ENCODE data around the gene ATF6B. TPM values are rescaled to one million over a fixed set of nuclear protein-coding genes. Genes with fewer than 3 reads are reported as not detected.
A peak's percentile ranks its signal among the peaks of the same experiment; 100 is the strongest.

ATF6B gene
- polyA plus RNA-seq, 1 donor: 84.4 TPM

- WGBS (ENCODE audit: insufficient coverage, low lambda C conversion rate): no CpG with 5 or more reads among the region's 6 CpGs
- H3K27ac ChIP-seq (ENCODE audit: low read length): no peak overlapping the region
- H3K36me3 ChIP-seq (ENCODE audit: control insufficient read depth, insufficient read depth, low read length): peaks cover 50% of the 10 kb centered on the region
- peaks cover 3% of the 10 kb centered on the region for H3K9me3 ChIP-seq (ENCODE audit: control insufficient read depth, low read depth, low read length)
- H3K4me1 ChIP-seq (ENCODE audit: control insufficient read depth, insufficient read depth, low read length): peaks cover 21% of the 10 kb centered on the region
- no peak overlapping the region for H3K4me3 ChIP-seq (ENCODE audit: low read length)
- DNase-seq: no peak
- H3K27me3 ChIP-seq (ENCODE audit: control insufficient read depth, insufficient read depth, low read length): no peaks in the 10 kb centered on the region
Observed at GRCh38 chr6:32171234-32171633, 43.2 kb upstream of the ATF6B start.

- no CpG with 5 or more reads among the region's 11 CpGs for WGBS (ENCODE audit: insufficient coverage, low lambda C conversion rate)
- H3K27ac ChIP-seq (ENCODE audit: low read length): no peak overlapping the region
- peaks cover 18% of the 10 kb centered on the region for H3K4me1 ChIP-seq (ENCODE audit: control insufficient read depth, insufficient read depth, low read length)
- no peaks in the 10 kb centered on the region for H3K27me3 ChIP-seq (ENCODE audit: control insufficient read depth, insufficient read depth, low read length)
- no peak overlapping the region for H3K4me3 ChIP-seq (ENCODE audit: low read length)
- no peak for DNase-seq
- H3K36me3 ChIP-seq (ENCODE audit: control insufficient read depth, insufficient read depth, low read length): peaks cover 58% of the 10 kb centered on the region
- no peaks in the 10 kb centered on the region for H3K9me3 ChIP-seq (ENCODE audit: control insufficient read depth, low read depth, low read length)
Observed at GRCh38 chr6:32170294-32170693, 42.2 kb upstream of the ATF6B start.

- Histone ChIP-seq H3K4me3 (ENCODE audit: low read length) (no peak overlapping the region), H3K9me3 (ENCODE audit: control insufficient read depth, low read depth, low read length) (no peaks in the 10 kb centered on the region), H3K27ac (ENCODE audit: low read length) (no peak overlapping the region), H3K27me3 (ENCODE audit: control insufficient read depth, insufficient read depth, low read length) (no peaks in the 10 kb centered on the region), H3K4me1 (ENCODE audit: control insufficient read depth, insufficient read depth, low read length) (peaks cover 15% of the 10 kb centered on the region), H3K36me3 (ENCODE audit: control insufficient read depth, insufficient read depth, low read length) (peaks cover 65% of the 10 kb centered on the region)
- WGBS (ENCODE audit: insufficient coverage, low lambda C conversion rate): 40% methylated on average over 1 of the region's 11 CpGs
- no peak for DNase-seq
Observed at GRCh38 chr6:32168807-32169591, 41.0 kb upstream of the ATF6B start.

GRCh38 chr6:32168350-32168749 lies 40.3 kb upstream of the ATF6B start:
- H3K4me3 ChIP-seq (ENCODE audit: low read length): no peak overlapping the region
- no peaks in the 10 kb centered on the region for H3K9me3 ChIP-seq (ENCODE audit: control insufficient read depth, low read depth, low read length)
- peaks cover 71% of the 10 kb centered on the region for H3K36me3 ChIP-seq (ENCODE audit: control insufficient read depth, insufficient read depth, low read length)
- no peaks in the 10 kb centered on the region for H3K27me3 ChIP-seq (ENCODE audit: control insufficient read depth, insufficient read depth, low read length)
- no CpG with 5 or more reads among the region's 2 CpGs for WGBS (ENCODE audit: insufficient coverage, low lambda C conversion rate)
- no peak overlapping the region for H3K27ac ChIP-seq (ENCODE audit: low read length)
- DNase-seq: no peak
- H3K4me1 ChIP-seq (ENCODE audit: control insufficient read depth, insufficient read depth, low read length): peaks cover 15% of the 10 kb centered on the region

GRCh38 chr6:32167761-32168262 lies 39.8 kb upstream of the ATF6B start:
- no peaks in the 10 kb centered on the region for H3K27me3 ChIP-seq (ENCODE audit: control insufficient read depth, insufficient read depth, low read length)
- peak overlapping the region; percentile 45 for H3K27ac ChIP-seq (ENCODE audit: low read length)
- WGBS (ENCODE audit: insufficient coverage, low lambda C conversion rate): no CpG with 5 or more reads among the region's 6 CpGs
- no peak overlapping the region for H3K4me3 ChIP-seq (ENCODE audit: low read length)
- peaks cover 76% of the 10 kb centered on the region for H3K36me3 ChIP-seq (ENCODE audit: control insufficient read depth, insufficient read depth, low read length)
- H3K9me3 ChIP-seq (ENCODE audit: control insufficient read depth, low read depth, low read length): no peaks in the 10 kb centered on the region
- H3K4me1 ChIP-seq (ENCODE audit: control insufficient read depth, insufficient read depth, low read length): peaks cover 15% of the 10 kb centered on the region
- peak in 1 of 2 donors; percentile 57 for DNase-seq

GRCh38 chr6:32167154-32167760 lies 39.2 kb upstream of the ATF6B start:
- Histone ChIP-seq H3K4me3 (ENCODE audit: low read length) (no peak overlapping the region), H3K27ac (ENCODE audit: low read length) (peak overlapping the region; percentile 45), H3K4me1 (ENCODE audit: control insufficient read depth, insufficient read depth, low read length) (peaks cover 15% of the 10 kb centered on the region), H3K27me3 (ENCODE audit: control insufficient read depth, insufficient read depth, low read length) (no peaks in the 10 kb centered on the region), H3K36me3 (ENCODE audit: control insufficient read depth, insufficient read depth, low read length) (peaks cover 78% of the 10 kb centered on the region), H3K9me3 (ENCODE audit: control insufficient read depth, low read depth, low read length) (no peaks in the 10 kb centered on the region)
- WGBS (ENCODE audit: insufficient coverage, low lambda C conversion rate): no CpG with 5 or more reads among the region's 32 CpGs
- peak in 1 of 2 donors; percentile 32 for DNase-seq

GRCh38 chr6:32166411-32167061 lies 38.5 kb upstream of the ATF6B start:
- DNase-seq: no peak
- Histone ChIP-seq H3K4me1 (ENCODE audit: control insufficient read depth, insufficient read depth, low read length) (peaks cover 15% of the 10 kb centered on the region), H3K27me3 (ENCODE audit: control insufficient read depth, insufficient read depth, low read length) (no peaks in the 10 kb centered on the region), H3K36me3 (ENCODE audit: control insufficient read depth, insufficient read depth, low read length) (peaks cover 78% of the 10 kb centered on the region), H3K27ac (ENCODE audit: low read length) (no peak overlapping the region), H3K9me3 (ENCODE audit: control insufficient read depth, low read depth, low read length) (no peaks in the 10 kb centered on the region), H3K4me3 (ENCODE audit: low read length) (no peak overlapping the region)
- WGBS (ENCODE audit: insufficient coverage, low lambda C conversion rate): no CpG with 5 or more reads among the region's 30 CpGs

GRCh38 chr6:32164295-32164694 lies 36.2 kb upstream of the ATF6B start, which contains the start of gene EGFL8:
EGFL8 (plus strand) TSS chr6:32164595; CDS start chr6:32166166, 1,571 bp downstream.
- H3K36me3 ChIP-seq (ENCODE audit: control insufficient read depth, insufficient read depth, low read length): peaks cover 56% of the 10 kb centered on the region
- no peak within 1 kb of the TSS for H3K27ac ChIP-seq (ENCODE audit: low read length)
- peaks cover 15% of the 10 kb centered on the region for H3K4me1 ChIP-seq (ENCODE audit: control insufficient read depth, insufficient read depth, low read length)
- H3K27me3 ChIP-seq (ENCODE audit: control insufficient read depth, insufficient read depth, low read length): no peaks in the 10 kb centered on the region
- no peak within 1 kb of the TSS for H3K4me3 ChIP-seq (ENCODE audit: low read length)
- no peak for DNase-seq
- H3K9me3 ChIP-seq (ENCODE audit: control insufficient read depth, low read depth, low read length): no peaks in the 10 kb centered on the region

- no peak overlapping the region for H3K4me3 ChIP-seq (ENCODE audit: low read length)
- H3K27ac ChIP-seq (ENCODE audit: low read length): no peak overlapping the region
- WGBS (ENCODE audit: insufficient coverage, low lambda C conversion rate): 100% methylated on average over 1 of the region's 7 CpGs
- no peaks in the 10 kb centered on the region for H3K27me3 ChIP-seq (ENCODE audit: control insufficient read depth, insufficient read depth, low read length)
- peaks cover 14% of the 10 kb centered on the region for H3K4me1 ChIP-seq (ENCODE audit: control insufficient read depth, insufficient read depth, low read length)
- no peaks in the 10 kb centered on the region for H3K9me3 ChIP-seq (ENCODE audit: control insufficient read depth, low read depth, low read length)
- H3K36me3 ChIP-seq (ENCODE audit: control insufficient read depth, insufficient read depth, low read length): peaks cover 52% of the 10 kb centered on the region
- no peak for DNase-seq
Observed at GRCh38 chr6:32163559-32164258, 35.7 kb upstream of the ATF6B start.

- H3K9me3 ChIP-seq (ENCODE audit: control insufficient read depth, low read depth, low read length): no peaks in the 10 kb centered on the region
- H3K27ac ChIP-seq (ENCODE audit: low read length): no peak overlapping the region
- DNase-seq: no peak
- H3K4me3 ChIP-seq (ENCODE audit: low read length): no peak overlapping the region
- H3K36me3 ChIP-seq (ENCODE audit: control insufficient read depth, insufficient read depth, low read length): peaks cover 33% of the 10 kb centered on the region
- no peaks in the 10 kb centered on the region for H3K27me3 ChIP-seq (ENCODE audit: control insufficient read depth, insufficient read depth, low read length)
- peaks cover 15% of the 10 kb centered on the region for H3K4me1 ChIP-seq (ENCODE audit: control insufficient read depth, insufficient read depth, low read length)
Observed at GRCh38 chr6:32158052-32158451, 30.0 kb upstream of the ATF6B start.

All from large intestine (tissue), 3 donors.